Dermis microvascular lymphatic vessel endothelial cell (primary cell): ENCODE measurements around the gene ZNF740. TPM values are rescaled to one million over a fixed set of nuclear protein-coding genes. Genes with fewer than 3 reads are reported as not detected.
"Not testable (repeated sequence)": the region's sequence is repeated elsewhere in the genome, so short reads cannot be mapped to it uniquely, and the experiment has no call there.

Experiments used
- DNase-seq, 2 donors: peaks; one replicate each; pipeline versions ENCODE4 v3.0.0 to v3.0.0-alpha.2; 2010; ENCODE audit warnings: low read depth in 2 of 2
- total RNA-seq: library from RNA; depleted of rRNA; stranded (reverse); fragments of >200 nt; gene quantifications from 2 replicates; pipeline ENCODE4 v1.2.1, GENCODE V29; 2014

Gene ZNF740
- total RNA-seq, 1 donor from 2014 or later = 10.7 TPM

GRCh38 chr12:53173085-53173715, 7.3 kb upstream of the ZNF740 start:
- DNase-seq = no peak

- peak; percentile 3 to 32 for DNase-seq
Measured at GRCh38 chr12:53174881-53175491, 5.5 kb upstream of the ZNF740 start.

- no peak for DNase-seq
Measured at GRCh38 chr12:53176750-53177149, 3.8 kb upstream of the ZNF740 start.

- not testable (repeated sequence) for DNase-seq
Measured at GRCh38 chr12:53177447-53177846, 3.1 kb upstream of the ZNF740 start.

GRCh38 chr12:53178803-53179202, 1.7 kb upstream of the ZNF740 start:
- DNase-seq = not testable (repeated sequence)

GRCh38 chr12:53179687-53180219, 769 bp upstream of the ZNF740 start:
- DNase-seq = no peak

- peak; percentile 60 to 88 for DNase-seq
Measured at GRCh38 chr12:53180931-53181645, 566 bp downstream of the ZNF740 start.

GRCh38 chr12:53181935-53182334, 1.4 kb downstream of the ZNF740 start:
- no peak for DNase-seq

GRCh38 chr12:53182903-53183302, 2.4 kb downstream of the ZNF740 start:
- DNase-seq = no peak

- DNase-seq = no peak
Measured at GRCh38 chr12:53184828-53185227, 4.3 kb downstream of the ZNF740 start.

GRCh38 chr12:53185582-53186153, 5.1 kb downstream of the ZNF740 start:
- DNase-seq = no peak

GRCh38 chr12:53186745-53187144, 6.2 kb downstream of the ZNF740 start:
- no peak for DNase-seq

GRCh38 chr12:53187145-53187899, 6.8 kb downstream of the ZNF740 start:
- DNase-seq = no peak

GRCh38 chr12:53190108-53190729, 9.7 kb downstream of the ZNF740 start:
- peak; percentile 10 to 52 for DNase-seq

- no peak for DNase-seq
Measured at GRCh38 chr12:53191096-53191884, 10.8 kb downstream of the ZNF740 start.

- DNase-seq = no peak
Measured at GRCh38 chr12:53191885-53192530, 11.5 kb downstream of the ZNF740 start.

GRCh38 chr12:53192531-53193021, 12.1 kb downstream of the ZNF740 start:
- DNase-seq = no peak

GRCh38 chr12:53193040-53193439, 12.5 kb downstream of the ZNF740 start:
- no peak for DNase-seq

- DNase-seq = no peak
Measured at GRCh38 chr12:53193985-53194716, 13.6 kb downstream of the ZNF740 start.
